ENCODE measurements around the gene EIF3CL. TPM values are rescaled to one million over a fixed set of nuclear protein-coding genes. Genes with fewer than 3 reads are reported as not detected.
"Not testable (repeated sequence)": the region's sequence is repeated elsewhere in the genome, so short reads cannot be mapped to it uniquely, and the experiment has no call there.

EIF3CL gene
- total and polyA plus RNA-seq, 2 donors (not counting 3 experiments of a cell fraction or from before 2014, with no cell fraction given) = 14.7 to 188 TPM

DNA sequence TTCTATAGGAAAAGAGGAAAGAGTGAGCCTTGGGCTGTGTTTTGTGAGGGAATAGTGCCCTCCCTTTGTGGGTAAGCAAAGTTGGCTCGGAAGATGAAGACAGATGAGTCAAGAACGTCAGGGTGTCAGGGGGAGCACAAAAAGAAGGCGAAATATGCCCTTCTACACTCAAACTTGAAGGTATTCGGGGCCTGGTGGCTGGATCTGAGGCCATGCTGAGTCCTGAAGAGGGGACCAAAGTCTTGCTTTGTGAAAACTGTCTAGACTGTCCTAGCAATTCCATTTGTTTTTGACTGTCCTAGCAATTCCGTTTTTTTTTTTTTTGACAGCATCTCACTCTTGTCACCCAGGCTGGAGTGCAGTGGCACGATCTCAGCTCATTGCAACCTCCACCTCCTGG is 35.3 kb upstream of the EIF3CL start:
- FAIRE-seq; H3K36me3 ChIP-seq (ENCODE audit: control insufficient read depth in 2 of 2, extremely low read depth in 1 of 2, insufficient read depth in 2 of 2, low read length in 2 of 2); intact Hi-C loops (cut with micrococcal nuclease); H3K27ac ChIP-seq (ENCODE audit: insufficient read depth, low read depth, low read length); H3K27me3 ChIP-seq (ENCODE audit: control insufficient read depth in 2 of 2, insufficient read depth in 2 of 2, low read length in 2 of 2); dilution Hi-C loops (cut with MboI; ENCODE audit: extremely low pct_ligation_motif_present, low sequenced_read_pairs); BruUV-seq (replicated peaks); DNase-seq (ENCODE audit: low read depth, low spot score); POLR2A ChIA-PET; H3K4me1 ChIP-seq (ENCODE audit: control insufficient read depth, extremely low read depth, insufficient read depth, low read length); H2AFZ ChIP-seq (ENCODE audit: low read depth, low read length); CTCF ChIA-PET; H3K4me3 ChIP-seq (replicated peaks in 1 of 3; ENCODE audit: insufficient read depth in 1 of 3, low read depth in 1 of 3, low read length in 3 of 3); H3K9me3 ChIP-seq (replicated peaks; ENCODE audit: control insufficient read depth, insufficient read depth, low read length); H3K79me2 ChIP-seq (ENCODE audit: control insufficient read depth, insufficient read depth, low read length); H3K4me2 ChIP-seq (ENCODE audit: insufficient read depth, low read length); H3K9me1 ChIP-seq (replicated peaks; ENCODE audit: control insufficient read depth, extremely low read depth, insufficient read depth, low read length); H4K20me1 ChIP-seq (replicated peaks; ENCODE audit: control insufficient read depth, extremely low read depth, insufficient read depth, low read length); H3K9ac ChIP-seq (replicated peaks; ENCODE audit: extremely low read depth, insufficient read depth, low read length): not testable (repeated sequence)

- intact Hi-C loops (cut with micrococcal nuclease); BruUV-seq (replicated peaks): not testable (repeated sequence)
Observed at GRCh38 chr16:28435340-28435739, 31.7 kb upstream of the EIF3CL start.

GRCh38 chr16:28426060-28426680 is 22.5 kb upstream of the EIF3CL start:
- H3K9ac ChIP-seq (replicated peaks; ENCODE audit: extremely low read depth, insufficient read depth, low read length); H3K4me1 ChIP-seq (ENCODE audit: control insufficient read depth, extremely low read depth, insufficient read depth, low read length); POLR2A ChIA-PET; dilution Hi-C loops (cut with MboI; ENCODE audit: extremely low pct_ligation_motif_present, low sequenced_read_pairs); H3K4me2 ChIP-seq (ENCODE audit: insufficient read depth, low read length); H3K79me2 ChIP-seq (ENCODE audit: control insufficient read depth, insufficient read depth, low read length); intact Hi-C loops (cut with micrococcal nuclease); H3K4me3 ChIP-seq (replicated peaks in 1 of 3; ENCODE audit: insufficient read depth in 1 of 3, low read depth in 1 of 3, low read length in 3 of 3); H3K36me3 ChIP-seq (ENCODE audit: control insufficient read depth in 2 of 2, extremely low read depth in 1 of 2, insufficient read depth in 2 of 2, low read length in 2 of 2); H3K9me3 ChIP-seq (replicated peaks; ENCODE audit: control insufficient read depth, insufficient read depth, low read length); H3K27me3 ChIP-seq (ENCODE audit: control insufficient read depth in 2 of 2, insufficient read depth in 2 of 2, low read length in 2 of 2); DNase-seq (ENCODE audit: low read depth, low spot score); H2AFZ ChIP-seq (ENCODE audit: low read depth, low read length); H4K20me1 ChIP-seq (replicated peaks; ENCODE audit: control insufficient read depth, extremely low read depth, insufficient read depth, low read length); H3K27ac ChIP-seq (ENCODE audit: insufficient read depth, low read depth, low read length); BruUV-seq (replicated peaks); H3K9me1 ChIP-seq (replicated peaks; ENCODE audit: control insufficient read depth, extremely low read depth, insufficient read depth, low read length); CTCF ChIA-PET: not testable (repeated sequence)
- peak; percentile 70 for FAIRE-seq

More at GRCh38 chr16:28435340-28435739, 31.7 kb upstream of the EIF3CL start:
- H3K27ac ChIP-seq (ENCODE audit: insufficient read depth, low read depth, low read length); DNase-seq (ENCODE audit: low read depth, low spot score); H3K4me1 ChIP-seq (ENCODE audit: control insufficient read depth, extremely low read depth, insufficient read depth, low read length); H3K79me2 ChIP-seq (ENCODE audit: control insufficient read depth, insufficient read depth, low read length); H3K4me3 ChIP-seq (replicated peaks in 1 of 3; ENCODE audit: insufficient read depth in 1 of 3, low read depth in 1 of 3, low read length in 3 of 3); H2AFZ ChIP-seq (ENCODE audit: low read depth, low read length); H4K20me1 ChIP-seq (replicated peaks; ENCODE audit: control insufficient read depth, extremely low read depth, insufficient read depth, low read length); H3K36me3 ChIP-seq (ENCODE audit: control insufficient read depth in 2 of 2, extremely low read depth in 1 of 2, insufficient read depth in 2 of 2, low read length in 2 of 2); H3K4me2 ChIP-seq (ENCODE audit: insufficient read depth, low read length); H3K9me3 ChIP-seq (replicated peaks; ENCODE audit: control insufficient read depth, insufficient read depth, low read length); FAIRE-seq; dilution Hi-C loops (cut with MboI; ENCODE audit: extremely low pct_ligation_motif_present, low sequenced_read_pairs); CTCF ChIA-PET; H3K27me3 ChIP-seq (ENCODE audit: control insufficient read depth in 2 of 2, insufficient read depth in 2 of 2, low read length in 2 of 2); H3K9me1 ChIP-seq (replicated peaks; ENCODE audit: control insufficient read depth, extremely low read depth, insufficient read depth, low read length); H3K9ac ChIP-seq (replicated peaks; ENCODE audit: extremely low read depth, insufficient read depth, low read length); POLR2A ChIA-PET: not testable (repeated sequence)

GRCh38 chr16:28421071-28421750 is 17.6 kb upstream of the EIF3CL start:
- H3K9me3 ChIP-seq (replicated peaks; ENCODE audit: control insufficient read depth, insufficient read depth, low read length); H3K4me3 ChIP-seq (replicated peaks in 1 of 3; ENCODE audit: insufficient read depth in 1 of 3, low read depth in 1 of 3, low read length in 3 of 3); H3K36me3 ChIP-seq (ENCODE audit: control insufficient read depth in 2 of 2, extremely low read depth in 1 of 2, insufficient read depth in 2 of 2, low read length in 2 of 2); H3K4me2 ChIP-seq (ENCODE audit: insufficient read depth, low read length); H3K9ac ChIP-seq (replicated peaks; ENCODE audit: extremely low read depth, insufficient read depth, low read length); H4K20me1 ChIP-seq (replicated peaks; ENCODE audit: control insufficient read depth, extremely low read depth, insufficient read depth, low read length); DNase-seq (ENCODE audit: low read depth, low spot score); H3K27ac ChIP-seq (ENCODE audit: insufficient read depth, low read depth, low read length); CTCF ChIA-PET; H3K27me3 ChIP-seq (ENCODE audit: control insufficient read depth in 2 of 2, insufficient read depth in 2 of 2, low read length in 2 of 2); FAIRE-seq; POLR2A ChIA-PET; H3K9me1 ChIP-seq (replicated peaks; ENCODE audit: control insufficient read depth, extremely low read depth, insufficient read depth, low read length); dilution Hi-C loops (cut with MboI; ENCODE audit: extremely low pct_ligation_motif_present, low sequenced_read_pairs); H2AFZ ChIP-seq (ENCODE audit: low read depth, low read length); BruUV-seq (replicated peaks); intact Hi-C loops (cut with micrococcal nuclease); H3K4me1 ChIP-seq (ENCODE audit: control insufficient read depth, extremely low read depth, insufficient read depth, low read length); H3K79me2 ChIP-seq (ENCODE audit: control insufficient read depth, insufficient read depth, low read length): not testable (repeated sequence)
